H9 (cell line): ENCODE results near the gene ABCA13. TPM values are rescaled to one million over a fixed set of nuclear protein-coding genes. Genes with fewer than 3 reads are reported as not detected.

Experiments
- DNase-seq: peaks from one replicate; pipeline ENCODE4 v3.0.0-alpha.2; 2017
- H2AFZ ChIP-seq: one replicate; pipeline ENCODE4 v1.6.1; 2013; ENCODE audit warnings: mild to moderate bottlenecking, low read length, control low read depth, moderate library complexity
- H2AK5ac ChIP-seq: 2 replicates; pipeline ENCODE4 v1.6.1; 2013; ENCODE audit warnings: low read length, control low read depth, mixed read lengths; ENCODE audit not compliant: insufficient read length
- H2BK120ac ChIP-seq: one replicate; pipeline ENCODE4 v1.6.1; 2013; ENCODE audit warnings: low read depth, mild to moderate bottlenecking, low read length, control low read depth, inconsistent platforms; ENCODE audit not compliant: poor library complexity, severe bottlenecking
- H2BK12ac ChIP-seq: 2 replicates; pipeline ENCODE4 v1.6.1; 2013; ENCODE audit warnings: low read length, control low read depth, mixed read lengths, low read depth; ENCODE audit not compliant: insufficient read length
- H2BK15ac ChIP-seq: 2 replicates; pipeline ENCODE4 v1.6.1; 2013; ENCODE audit warnings: low read depth, low read length, control low read depth
- H2BK20ac ChIP-seq: one replicate; pipeline ENCODE4 v1.6.1; 2013; ENCODE audit warnings: low read depth, mild to moderate bottlenecking, low read length, control low read depth, inconsistent platforms; ENCODE audit not compliant: poor library complexity, severe bottlenecking
- H2BK5ac ChIP-seq: 2 replicates; pipeline ENCODE4 v1.6.1; 2013; ENCODE audit warnings: low read length, control low read depth, mixed read lengths; ENCODE audit not compliant: insufficient read length
- H3K14ac ChIP-seq: 2 replicates; pipeline ENCODE4 v1.6.1; 2013; ENCODE audit warnings: low read length, control low read depth; ENCODE audit not compliant: insufficient read depth
- H3K18ac ChIP-seq: 2 replicates; pipeline ENCODE4 v1.6.1; 2013; ENCODE audit warnings: low read depth, mild to moderate bottlenecking, mixed read lengths, low read length, control low read depth; ENCODE audit not compliant: insufficient read length
- H3K23ac ChIP-seq: 2 replicates; pipeline ENCODE4 v1.6.1; 2013; ENCODE audit warnings: low read length, control low read depth, mixed read lengths, low read depth; ENCODE audit not compliant: insufficient read length
- H3K23me2 ChIP-seq: 2 replicates; pipeline ENCODE4 v1.6.1; 2013; ENCODE audit warnings: low read depth, mild to moderate bottlenecking, mixed read lengths, low read length, control low read depth; ENCODE audit not compliant: insufficient read length, poor library complexity, severe bottlenecking
- H3K27ac ChIP-seq: 2 replicates; pipeline ENCODE4 v1.5.1; 2013; ENCODE audit warnings: low read length, control low read depth, mixed read lengths, low read depth; ENCODE audit not compliant: insufficient read length
- H3K27me3 ChIP-seq: 2 replicates; pipeline ENCODE4 v1.6.1; 2013; ENCODE audit warnings: low read length, control low read depth, inconsistent platforms; ENCODE audit not compliant: insufficient read depth
- H3K4ac ChIP-seq: 2 replicates; pipeline ENCODE4 v1.6.1; 2013; ENCODE audit warnings: low read depth, mild to moderate bottlenecking, control low read depth, inconsistent platforms, low read length, moderate library complexity
- H3K4me1 ChIP-seq: 2 replicates; pipeline ENCODE4 v1.6.1; 2013; ENCODE audit warnings: low read length, control low read depth, inconsistent platforms; ENCODE audit not compliant: insufficient read depth
- H3K4me2 ChIP-seq: 2 replicates; pipeline ENCODE4 v1.6.1; 2013; ENCODE audit warnings: low read length, control low read depth, mixed read lengths; ENCODE audit not compliant: insufficient read length, insufficient read depth
- H3K56ac ChIP-seq: 2 replicates; pipeline ENCODE4 v1.6.1; 2013; ENCODE audit warnings: low read depth, mild to moderate bottlenecking, mixed read lengths, low read length, control low read depth; ENCODE audit not compliant: insufficient read length
- H3K79me1 ChIP-seq: 2 replicates; pipeline ENCODE4 v1.6.1; 2013; ENCODE audit warnings: low read depth, mild to moderate bottlenecking, moderate library complexity, low read length, control low read depth, inconsistent platforms; ENCODE audit not compliant: insufficient read depth, poor library complexity, severe bottlenecking
- H3K79me2 ChIP-seq: 2 replicates; pipeline ENCODE4 v1.6.1; 2013; ENCODE audit warnings: low read length, control low read depth, inconsistent platforms; ENCODE audit not compliant: insufficient read depth
- H3K9ac ChIP-seq: 2 replicates; pipeline ENCODE4 v1.6.1; 2013; ENCODE audit warnings: low read length, control low read depth, mixed read lengths; ENCODE audit not compliant: insufficient read length; ENCODE audit errors: extremely low read depth
- H3K9me3 ChIP-seq: one replicate; pipeline ENCODE4 v1.6.1; 2013; ENCODE audit warnings: low read depth, low read length, inconsistent platforms; ENCODE audit not compliant: control insufficient read depth
- H3T11ph ChIP-seq: one replicate; pipeline ENCODE4 v1.6.1; 2013; ENCODE audit warnings: mild to moderate bottlenecking, low read length, control low read depth, inconsistent platforms
- H4K20me1 ChIP-seq: one replicate; pipeline ENCODE4 v1.6.1; 2013; ENCODE audit not compliant: control insufficient read depth, insufficient read length, insufficient read depth
- H4K5ac ChIP-seq: 2 replicates; pipeline ENCODE4 v1.6.1; 2013; ENCODE audit warnings: low read depth, mild to moderate bottlenecking, mixed read lengths, low read length, control low read depth; ENCODE audit not compliant: insufficient read length
- H4K8ac ChIP-seq: replicated peaks from 2 replicates; pipeline ENCODE4 v1.6.1; 2013; ENCODE audit warnings: low read length, control low read depth, mixed read lengths, low read depth; ENCODE audit not compliant: insufficient read length
- H4K91ac ChIP-seq: 2 replicates; pipeline ENCODE4 v1.6.1; 2013; ENCODE audit warnings: low read depth, mild to moderate bottlenecking, moderate library complexity, mixed read lengths, low read length, control low read depth; ENCODE audit not compliant: insufficient read length
- H3K27ac Mint-ChIP-seq, 3 experiments: 2 replicates in 2 of 3; 3 replicates in 1 of 3; pipeline ENCODE4 v1.8.0; 2020 to 2021; ENCODE audit warnings: mixed read lengths in 3 of 3, mild to moderate bottlenecking in 1 of 3, moderate library complexity in 1 of 3
- H3K27me3 Mint-ChIP-seq: 2 replicates; pipeline ENCODE4 v1.8.0; 2021; ENCODE audit warnings: low read depth, mild to moderate bottlenecking, moderate library complexity, mixed read lengths
- H3K36me3 Mint-ChIP-seq, 3 experiments: 2 replicates in 2 of 3; 3 replicates in 1 of 3; pipeline ENCODE4 v1.8.0; 2020 to 2021; ENCODE audit warnings: low read depth in 3 of 3, mixed read lengths in 3 of 3; ENCODE audit not compliant: insufficient read depth in 1 of 3
- H3K4me1 Mint-ChIP-seq, 2 experiments: 2 replicates each; pipeline ENCODE4 v1.8.0; 2020; ENCODE audit warnings: mixed read lengths in 2 of 2
- H3K4me3 Mint-ChIP-seq, 2 experiments: 2 replicates in 1 of 2; 3 replicates in 1 of 2; pipeline ENCODE4 v1.8.0; 2020 to 2021; ENCODE audit warnings: mild to moderate bottlenecking in 2 of 2, mixed read lengths in 2 of 2, moderate library complexity in 1 of 2
- H3K9me3 Mint-ChIP-seq, 2 experiments: 2 replicates in 1 of 2; 3 replicates in 1 of 2; pipeline ENCODE4 v1.8.0; 2020; ENCODE audit warnings: mild to moderate bottlenecking in 2 of 2, mixed read lengths in 2 of 2, moderate library complexity in 1 of 2
- CTCF ChIP-seq: fragments of 200-600 bp; sonication (generic); conservative IDR thresholded peaks from 3 replicates; pipeline ENCODE4 v1.8.0; 2021; ENCODE audit warnings: antibody characterized with exemption, mild to moderate bottlenecking
- WGBS: extraction: QIAGEN DNeasy Blood & Tissue Kit; methylation state at CpG from one replicate; pipeline ENCODE4 v1.1.7; 2013; ENCODE audit warnings: missing lambda C conversion rate, low lambda C conversion rate, mixed read lengths; ENCODE audit not compliant: insufficient read length; ENCODE audit errors: extremely low coverage; 5-methylcytosine and 5-hydroxymethylcytosine counted together
- total RNA-seq: library from RNA; stranded (reverse); gene quantifications from 2 replicates; pipeline ENCODE4 v1.2.1, GENCODE V29; 2021

The ABCA13 gene
- total RNA-seq, 1 experiment from 2014 or later: 0.11 TPM

DNA sequence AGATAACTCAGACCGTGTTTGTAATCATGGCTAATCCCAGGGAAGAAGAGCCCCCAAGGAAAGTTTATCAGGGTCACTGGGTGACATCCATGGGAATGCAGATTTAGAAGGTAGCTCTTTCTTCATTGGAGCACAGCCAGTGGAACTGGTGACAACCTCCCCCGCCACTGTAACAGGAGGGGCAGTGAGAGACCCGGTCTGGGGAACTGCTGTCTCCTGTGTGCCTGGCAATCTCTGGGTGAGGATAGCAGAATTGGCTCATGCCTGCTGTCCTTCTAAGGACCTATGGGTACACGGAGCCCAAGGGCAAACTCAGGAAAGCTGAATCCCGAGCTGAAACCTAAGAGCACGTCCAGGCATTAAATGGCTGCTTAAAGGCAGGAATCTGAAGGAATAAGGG is 341.6 kb downstream of the ABCA13 start:
- H3K27me3 ChIP-seq: no peaks in the 10 kb centered on the region
- H3K27ac ChIP-seq: no peak overlapping the region
- H3K23me2 ChIP-seq: no peaks in the 10 kb centered on the region
- no peak overlapping the region for H3K56ac ChIP-seq
- no peak overlapping the region for H4K5ac ChIP-seq
- no CpG with 5 or more reads among the region's 6 CpGs for WGBS
- no peak overlapping the region for H3K18ac ChIP-seq
- H2BK120ac ChIP-seq: no peak overlapping the region
- Mint-ChIP-seq H3K4me1 (peaks cover 8 to 14% of the 10 kb centered on the region in 2 experiments), H3K9me3 (no peaks in the 10 kb centered on the region), H3K27me3 (no peaks in the 10 kb centered on the region; the same call in 1 of the 2 replicates), H3K36me3 (no peaks in the 10 kb centered on the region), H3K27ac (0 out of 7 replicates have a peak overlapping the region, but pooled peaks of 1 of the 3 experiments have one; percentile 37), H3K4me3 (no peak overlapping the region)
- H2AFZ ChIP-seq: no peak overlapping the region
- no peak overlapping the region for H3K14ac ChIP-seq
- H3K9me3 ChIP-seq: no peaks in the 10 kb centered on the region
- H3K4me2 ChIP-seq: no peak overlapping the region
- no peak overlapping the region for H2BK5ac ChIP-seq
- H3K4me1 ChIP-seq: 0 out of 2 replicates have a peak, but pooled peaks cover 3% of the 10 kb centered on the region
- no peak for DNase-seq
- no peaks in the 10 kb centered on the region for H4K20me1 ChIP-seq
- no peaks in the 10 kb centered on the region for H3K79me1 ChIP-seq
- H2BK12ac ChIP-seq: no peak overlapping the region
- H3K79me2 ChIP-seq: no peaks in the 10 kb centered on the region
- no peak overlapping the region for H3K4ac ChIP-seq
- H4K8ac ChIP-seq: no peak overlapping the region
- H3K23ac ChIP-seq: no peak overlapping the region
- no peak overlapping the region for H3T11ph ChIP-seq
- no peak overlapping the region for H4K91ac ChIP-seq
- H2BK15ac ChIP-seq: no peak overlapping the region
- H2AK5ac ChIP-seq: no peak overlapping the region
- H3K9ac ChIP-seq: no peak overlapping the region
- no peak for TF ChIP-seq CTCF
- H2BK20ac ChIP-seq: no peak overlapping the region
